A673 (cell line): ENCODE data around the gene LRRC4C.

Experiments
- CTCF ChIP-seq: fragments of 300-800, 200-600 bp; sonication (generic); conservative IDR thresholded peaks from 2 replicates; pipeline ENCODE4 v1.5.1; 2017; ENCODE audit warnings: low read depth, mild to moderate bottlenecking, antibody characterized with exemption, low read length, moderate library complexity, mixed read lengths
- EZH2 ChIP-seq: fragments of 200-600 bp; sonication (generic); IDR thresholded peaks from 2 replicates; pipeline ENCODE4 v1.6.1; 2017; ENCODE audit warnings: borderline replicate concordance, low read depth, mild to moderate bottlenecking, mixed read lengths, antibody characterized with exemption, low read length; ENCODE audit not compliant: poor library complexity, severe bottlenecking

GRCh38 chr11:40188848-40189247, 1270.6 kb downstream of the LRRC4C start:
- no peak for TF ChIP-seq CTCF
- no peak for TF ChIP-seq EZH2
